ENCODE measurements around the gene NFE2.

- TF ChIP-seq ZNF518A (tag by site-specific recombination; conservative IDR thresholded peaks at IDR 0.05; ENCODE audit: low read depth) (no peak), HOXD13 (CRISPR knock-in tag; IDR thresholded peaks at IDR 0.05; ENCODE audit: borderline replicate concordance) (no peak), CTCF (tag by site-specific recombination; IDR thresholded peaks at IDR 0.05) (no peak)
These were observed 47.6 kb downstream of the NFE2 start for GRCh38 chr12:54253240-54253639.

Measured in HEK293 (cell line).